ENCODE results near the gene SATB1.

- TF ChIP-seq, protein P1, sequence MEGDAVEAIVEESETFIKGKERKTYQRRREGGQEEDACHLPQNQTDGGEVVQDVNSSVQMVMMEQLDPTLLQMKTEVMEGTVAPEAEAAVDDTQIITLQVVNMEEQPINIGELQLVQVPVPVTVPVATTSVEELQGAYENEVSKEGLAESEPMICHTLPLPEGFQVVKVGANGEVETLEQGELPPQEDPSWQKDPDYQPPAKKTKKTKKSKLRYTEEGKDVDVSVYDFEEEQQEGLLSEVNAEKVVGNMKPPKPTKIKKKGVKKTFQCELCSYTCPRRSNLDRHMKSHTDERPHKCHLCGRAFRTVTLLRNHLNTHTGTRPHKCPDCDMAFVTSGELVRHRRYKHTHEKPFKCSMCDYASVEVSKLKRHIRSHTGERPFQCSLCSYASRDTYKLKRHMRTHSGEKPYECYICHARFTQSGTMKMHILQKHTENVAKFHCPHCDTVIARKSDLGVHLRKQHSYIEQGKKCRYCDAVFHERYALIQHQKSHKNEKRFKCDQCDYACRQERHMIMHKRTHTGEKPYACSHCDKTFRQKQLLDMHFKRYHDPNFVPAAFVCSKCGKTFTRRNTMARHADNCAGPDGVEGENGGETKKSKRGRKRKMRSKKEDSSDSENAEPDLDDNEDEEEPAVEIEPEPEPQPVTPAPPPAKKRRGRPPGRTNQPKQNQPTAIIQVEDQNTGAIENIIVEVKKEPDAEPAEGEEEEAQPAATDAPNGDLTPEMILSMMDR (IDR thresholded peaks at IDR 0.05 in 4 of 5, conservative IDR thresholded peaks at IDR 0.05 in 1 of 5): no peak
- TF ChIP-seq POLR2A (IDR thresholded peaks at IDR 0.05): no peak
Observed at GRCh38 chr3:18334837-18335601, 90.1 kb downstream of the SATB1 start.

Data from gastrocnemius medialis (tissue), 4 donors.